GM13976 (cell line): ENCODE data around the gene TIAM2.

ENCODE experiments used
- DNase-seq: peaks from one replicate; pipeline ENCODE4 v3.0.0; 2012; ENCODE audit warnings: low spot score
- in situ Hi-C: fragments of 300-500 bp; cut with MboI; formaldehyde crosslinking; loops from one replicate; pipeline ENCODE4 v1.12.0; 2022; ENCODE audit warnings: low sequenced_read_pairs, mixed read lengths, inconsistent platforms; ENCODE audit not compliant: unreplicated experiment
- TF ChIP-seq, protein P1 (sequence below): IDR thresholded peaks from 2 replicates; pipeline ENCODE4 v1.5.1; 2012; ENCODE audit warnings: borderline replicate concordance, mild to moderate bottlenecking; ENCODE audit not compliant: insufficient read depth; ENCODE audit errors: extremely low read depth, missing control alignments, control extremely low read depth

Gene TIAM2

DNA sequence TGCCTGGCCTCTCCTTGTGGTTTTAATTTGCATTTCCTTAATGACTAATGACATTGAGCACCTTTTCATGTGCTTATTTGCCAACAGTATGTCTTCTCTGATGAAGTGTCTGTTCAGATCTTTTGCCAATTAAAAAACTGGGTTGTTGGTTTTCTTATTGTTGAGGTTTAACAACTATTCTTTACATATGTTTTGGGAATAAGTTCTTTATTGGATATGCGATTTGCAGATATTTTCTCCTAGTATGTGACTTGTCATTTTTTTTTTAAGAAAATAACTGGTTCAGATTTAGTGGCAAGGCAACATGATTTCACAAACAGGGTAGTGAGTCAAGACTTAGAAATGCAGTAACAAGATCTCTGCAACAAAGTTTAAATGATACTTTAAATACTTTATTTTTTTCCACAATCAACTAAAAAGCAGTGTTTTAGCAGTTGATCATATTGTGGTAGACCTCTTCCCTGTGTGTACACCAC, 67.8 kb downstream of the TIAM2 start:
- no peak for DNase-seq
- in situ Hi-C loops = no loop called here
- TF ChIP-seq, protein P1, sequence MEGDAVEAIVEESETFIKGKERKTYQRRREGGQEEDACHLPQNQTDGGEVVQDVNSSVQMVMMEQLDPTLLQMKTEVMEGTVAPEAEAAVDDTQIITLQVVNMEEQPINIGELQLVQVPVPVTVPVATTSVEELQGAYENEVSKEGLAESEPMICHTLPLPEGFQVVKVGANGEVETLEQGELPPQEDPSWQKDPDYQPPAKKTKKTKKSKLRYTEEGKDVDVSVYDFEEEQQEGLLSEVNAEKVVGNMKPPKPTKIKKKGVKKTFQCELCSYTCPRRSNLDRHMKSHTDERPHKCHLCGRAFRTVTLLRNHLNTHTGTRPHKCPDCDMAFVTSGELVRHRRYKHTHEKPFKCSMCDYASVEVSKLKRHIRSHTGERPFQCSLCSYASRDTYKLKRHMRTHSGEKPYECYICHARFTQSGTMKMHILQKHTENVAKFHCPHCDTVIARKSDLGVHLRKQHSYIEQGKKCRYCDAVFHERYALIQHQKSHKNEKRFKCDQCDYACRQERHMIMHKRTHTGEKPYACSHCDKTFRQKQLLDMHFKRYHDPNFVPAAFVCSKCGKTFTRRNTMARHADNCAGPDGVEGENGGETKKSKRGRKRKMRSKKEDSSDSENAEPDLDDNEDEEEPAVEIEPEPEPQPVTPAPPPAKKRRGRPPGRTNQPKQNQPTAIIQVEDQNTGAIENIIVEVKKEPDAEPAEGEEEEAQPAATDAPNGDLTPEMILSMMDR = no peak

DNA sequence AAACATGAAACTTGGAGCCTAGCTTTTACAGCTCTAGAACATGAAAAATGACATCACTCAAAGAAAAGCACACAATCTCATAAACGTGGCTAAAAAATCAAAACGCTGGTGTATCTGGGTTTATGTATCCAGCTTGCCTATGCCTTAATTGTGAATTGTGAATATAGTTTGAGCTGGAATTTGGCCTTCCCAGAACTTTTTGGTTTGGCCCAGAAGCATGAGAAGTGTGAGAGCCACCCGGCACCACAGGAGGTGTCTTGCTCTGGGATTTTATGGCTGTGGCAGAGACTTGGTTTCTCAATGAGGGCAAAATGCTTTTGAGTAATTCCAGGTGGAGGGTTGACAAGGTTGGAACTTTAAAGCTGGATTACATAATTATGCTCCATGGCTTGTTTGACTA, 69.2 kb downstream of the TIAM2 start:
- in situ Hi-C loops = no loop called here
- DNase-seq = no peak
- TF ChIP-seq, protein P1 = no peak

DNA sequence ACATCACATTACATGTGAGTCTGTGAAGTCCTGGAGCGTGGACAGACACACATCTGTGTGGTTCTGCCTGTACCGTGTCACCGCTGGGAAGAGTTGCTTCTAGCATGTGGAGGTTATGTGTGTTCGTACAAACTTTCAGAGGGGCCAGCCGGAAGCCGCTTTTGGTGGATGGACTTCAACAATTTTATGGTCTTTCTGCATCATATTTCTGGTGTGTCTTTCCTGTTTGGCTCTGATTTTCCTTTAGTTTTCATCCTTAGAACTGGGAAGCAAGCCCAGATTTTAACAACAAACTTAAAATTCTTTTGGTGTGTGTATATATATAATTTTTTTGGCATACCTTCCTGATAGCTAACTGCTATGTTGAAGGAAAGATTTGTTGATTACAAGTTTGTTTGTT, 71.2 kb downstream of the TIAM2 start:
- DNase-seq = no peak
- in situ Hi-C loops = no loop called here
- TF ChIP-seq, protein P1 = no peak

DNA sequence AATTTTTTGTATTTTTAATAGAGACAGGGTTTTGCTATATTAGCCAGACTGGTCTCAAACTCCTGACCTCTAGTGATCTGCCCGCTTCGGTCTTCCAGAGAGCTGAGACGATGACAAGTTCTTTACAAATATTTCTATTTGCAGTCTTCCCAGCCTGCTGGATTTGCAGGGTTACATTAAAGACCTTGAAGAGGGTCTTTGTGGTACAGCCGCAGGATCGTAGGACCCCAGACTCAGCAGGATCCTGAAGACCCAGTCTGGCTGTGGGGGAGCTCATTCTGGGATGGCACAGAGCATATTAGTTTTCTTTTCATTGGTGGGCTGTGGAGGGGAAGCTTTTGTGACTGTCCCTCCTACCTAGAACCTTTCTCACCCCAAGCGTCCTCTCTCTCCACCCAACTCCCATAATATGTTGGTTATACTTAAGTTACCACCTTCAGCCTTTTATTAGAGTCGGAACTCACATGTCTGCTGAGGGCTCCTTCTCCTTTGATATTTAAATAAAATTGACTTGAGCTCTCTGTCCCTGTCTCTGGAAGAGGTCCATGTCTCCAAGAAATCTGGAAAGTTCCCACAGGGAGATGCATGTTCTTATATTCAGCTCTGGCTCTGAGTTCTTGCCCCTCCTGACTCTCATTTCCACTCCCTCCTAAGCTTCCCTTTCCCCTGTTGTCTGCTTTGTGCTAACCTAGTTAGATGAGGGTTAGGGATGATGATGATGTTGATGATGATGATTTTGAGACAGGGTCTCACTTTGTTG, 72.0 kb downstream of the TIAM2 start:
- TF ChIP-seq, protein P1 = no peak
- no peak for DNase-seq
- in situ Hi-C loops = no loop called here

DNA sequence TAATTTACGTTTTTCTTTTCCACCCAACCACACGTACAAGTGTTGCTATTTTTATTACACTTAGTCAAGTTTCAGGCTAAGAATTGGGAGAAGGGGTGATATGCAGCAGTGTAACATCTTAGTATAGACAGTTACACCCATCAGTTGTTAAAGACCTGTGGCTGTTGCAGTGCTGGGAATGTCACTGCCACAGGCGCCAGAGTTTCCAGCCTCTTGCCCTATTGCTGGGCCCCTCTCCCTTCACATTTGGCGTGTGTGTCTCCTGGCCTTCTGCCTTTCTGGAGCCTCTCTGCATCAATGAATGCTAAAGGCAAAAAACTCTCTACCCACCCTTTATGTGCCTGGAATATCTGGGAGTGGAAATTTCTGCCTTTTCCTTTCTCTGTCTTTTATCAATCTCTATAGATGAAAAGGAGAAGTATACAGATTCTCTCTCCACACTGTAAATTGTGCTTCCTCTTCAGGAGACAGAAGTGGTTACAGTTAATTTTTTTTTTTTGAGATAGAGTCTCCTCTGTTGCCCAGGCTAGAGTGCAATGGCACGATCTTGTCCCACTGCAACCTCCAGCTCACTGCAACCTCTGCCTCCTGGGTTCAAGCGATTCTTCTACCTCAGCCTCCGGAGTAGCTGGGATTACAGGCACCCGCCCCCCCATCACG, 73.0 kb downstream of the TIAM2 start:
- in situ Hi-C loops = no loop called here
- no peak for DNase-seq
- TF ChIP-seq, protein P1 = no peak

DNA sequence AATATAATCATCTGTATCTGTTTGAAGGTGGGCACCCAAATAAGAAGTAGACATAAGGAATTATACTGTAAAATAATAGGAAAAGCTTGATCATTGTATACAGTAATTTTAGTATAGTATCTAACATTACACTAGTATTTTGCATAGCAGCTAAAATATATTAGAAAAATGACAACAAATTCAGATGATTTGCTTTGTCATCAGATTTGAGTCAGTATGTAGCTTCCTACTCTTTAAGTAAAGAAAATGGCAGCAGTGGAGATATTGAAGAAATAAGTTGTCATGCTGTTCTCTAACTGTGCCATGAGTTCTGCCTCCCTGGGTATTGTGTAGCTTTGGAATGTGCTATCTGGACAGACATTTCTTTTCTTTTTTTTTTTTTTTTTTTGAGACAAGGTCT, 74.4 kb downstream of the TIAM2 start:
- TF ChIP-seq, protein P1 = no peak
- DNase-seq = no peak
- in situ Hi-C loops = no loop called here
